ENCODE results near the gene CTDSP2. TPM values are rescaled to one million over a fixed set of nuclear protein-coding genes. Genes with fewer than 3 reads are reported as not detected.

CTDSP2 gene
- polyA plus RNA-seq, 2 of the 4 experiments (the other 2 are of a cell fraction): 31.3 to 87.7 TPM

GRCh38 chr12:57783861-57784260 lies 62.7 kb downstream of the CTDSP2 start:
- H3K9me3 ChIP-seq: no peaks in the 10 kb centered on the region

GRCh38 chr12:57783466-57783801 lies 63.1 kb downstream of the CTDSP2 start:
- FAIRE-seq: no peak
- Histone ChIP-seq H3K4me3 (peak overlapping the region; percentile 83), H3K27ac (peak overlapping the region; percentile 75 to 89; a peak in 5 of 6 replicates), H3K4me2 (peak overlapping the region; percentile 74), H3K9me3 (no peaks in the 10 kb centered on the region), H3K4me1 (peaks cover 8% of the 10 kb centered on the region)
- ATAC-seq: no peak
- DNase-seq (ENCODE audit: low read depth in 1 of 2, low spot score in 1 of 2): no peak
- POLR2A ChIA-PET: interaction anchor here (0.7 to 1.3 kb wide), 6 partner anchors 10 to 114 kb away, joined by 3 to 9 read pairs (median 4); partner anchors contain the start of genes EEF1AKMT3 and METTL1
- CTCF ChIA-PET: interaction anchor here (0.7 to 8.1 kb wide), 19 partner anchors 9 to 148 kb away, joined by 3 to 60 read pairs (median 6); partner anchors contain the start of genes CYP27B1, EEF1AKMT3 and METTL1
- 67% methylated on average over 12 of the region's 12 CpGs for WGBS (ENCODE audit: missing lambda C conversion rate)
- TF ChIP-seq ELK1 (IDR thresholded peaks at IDR 0.05; ENCODE audit: low read depth, low read length) (no peak), FOSB (CRISPR knock-in tag; IDR thresholded peaks at IDR 0.05) (no peak), RAD21 (conservative IDR thresholded peaks at IDR 0.05 in 1 of 2, IDR thresholded peaks at IDR 0.05 in 1 of 2) (no peak), NPAS2 (CRISPR knock-in tag; IDR thresholded peaks at IDR 0.05; ENCODE audit: borderline replicate concordance) (no peak), TP53 (CRISPR knock-in tag; IDR thresholded peaks at IDR 0.05) (no peak), E2F6 (IDR thresholded peaks at IDR 0.05; ENCODE audit: borderline replicate concordance, low read depth) (no peak), PHF8 (IDR thresholded peaks at IDR 0.05; ENCODE audit: borderline replicate concordance, low read depth) (no peak), RFX5 (IDR thresholded peaks at IDR 0.05) (no peak), HEYL (CRISPR knock-in tag; IDR thresholded peaks at IDR 0.05) (no peak), CBX8 (IDR thresholded peaks at IDR 0.05) (no peak), MYC (IDR thresholded peaks at IDR 0.05; ENCODE audit: borderline replicate concordance, low read length) (no peak), BCL3 (IDR thresholded peaks at IDR 0.05) (no peak)

More at GRCh38 chr12:57783861-57784260, 62.7 kb downstream of the CTDSP2 start:
- peaks cover 8% of the 10 kb centered on the region for H3K4me1 ChIP-seq
- no peak for ATAC-seq
- peak overlapping the region; percentile 74 for H3K4me2 ChIP-seq
- WGBS (ENCODE audit: missing lambda C conversion rate): 84% methylated on average over 11 of the region's 11 CpGs
- no peak for DNase-seq (ENCODE audit: low read depth in 1 of 2, low spot score in 1 of 2)
- ChIA-PET CTCF (interaction anchor here (0.9 to 8.1 kb wide), 7 partner anchors 9 to 119 kb away, joined by 3 to 60 read pairs (median 16); no protein-coding TSS in a partner anchor), POLR2A (interaction anchor here (0.8 kb wide), 1 partner anchor 81 kb away, joined by 3 read pairs; no protein-coding TSS in a partner anchor)
- FAIRE-seq: no peak
- peak overlapping the region; percentile 83 for H3K4me3 ChIP-seq
- TF ChIP-seq FOXS1 (CRISPR knock-in tag; IDR thresholded peaks at IDR 0.05): no peak
- TF ChIP-seq MAFK (IDR thresholded peaks at IDR 0.05; ENCODE audit: partially characterized antibody): no peak
- TF ChIP-seq ZC3H11A (IDR thresholded peaks at IDR 0.05): no peak
- TF ChIP-seq MYC (IDR thresholded peaks at IDR 0.05; ENCODE audit: borderline replicate concordance, low read length): no peak
- no peak for TF ChIP-seq CHD2 (IDR thresholded peaks at IDR 0.05; ENCODE audit: low read length, partially characterized antibody)
- no peak for TF ChIP-seq REST (IDR thresholded peaks at IDR 0.05)
- TF ChIP-seq BHLHE40 (IDR thresholded peaks at IDR 0.05; ENCODE audit: low read depth, low read length): no peak
- TF ChIP-seq USF2 (IDR thresholded peaks at IDR 0.05): no peak
- TF ChIP-seq NR3C1 (IDR thresholded peaks at IDR 0.05): no peak
- no peak for TF ChIP-seq GATA3 (IDR thresholded peaks at IDR 0.05; ENCODE audit: borderline replicate concordance)
- TF ChIP-seq HES2 (IDR thresholded peaks at IDR 0.05): no peak
- TF ChIP-seq CHD4 (IDR thresholded peaks at IDR 0.05; ENCODE audit: borderline replicate concordance): no peak
- TF ChIP-seq HDAC2 (IDR thresholded peaks at IDR 0.05): no peak
- TF ChIP-seq EP300 (IDR thresholded peaks at IDR 0.05): no peak
- TF ChIP-seq CEBPB (IDR thresholded peaks at IDR 0.05): no peak
- H3K27ac ChIP-seq: no peak overlapping the region
